ENCODE measurements around the gene TRIM32.

GRCh38 chr9:116656977-116657376 is 30.1 kb upstream of the TRIM32 start:
- TF ChIP-seq CTCF (IDR thresholded peaks at IDR 0.05) (no peak), POLR2A (IDR thresholded peaks at IDR 0.05) (no peak), POLR2AphosphoS5 (IDR thresholded peaks at IDR 0.05) (no peak)

Data from upper lobe of left lung (tissue), 4 donors.